ENCODE data around the gene MYBPHL.

GRCh38 chr1:109261006-109261405 is 45.8 kb downstream of the MYBPHL start:
- no peak for TF ChIP-seq POLR2AphosphoS5 (IDR thresholded peaks at IDR 0.05)
- no peak for TF ChIP-seq CTCF (IDR thresholded peaks at IDR 0.05)
